Stimulated activated naive CD4-positive, alpha-beta T cell (primary cell): ENCODE measurements around the gene KLF14.
"Not testable (repeated sequence)": the region's sequence is repeated elsewhere in the genome, so short reads cannot be mapped to it uniquely, and the experiment has no call there.

Experiments
- DNase-seq, 6 experiments: peaks; one replicate each; lab custom pipeline; 2025; lab: John Stamatoyannopoulos, UW

KLF14 gene

DNA sequence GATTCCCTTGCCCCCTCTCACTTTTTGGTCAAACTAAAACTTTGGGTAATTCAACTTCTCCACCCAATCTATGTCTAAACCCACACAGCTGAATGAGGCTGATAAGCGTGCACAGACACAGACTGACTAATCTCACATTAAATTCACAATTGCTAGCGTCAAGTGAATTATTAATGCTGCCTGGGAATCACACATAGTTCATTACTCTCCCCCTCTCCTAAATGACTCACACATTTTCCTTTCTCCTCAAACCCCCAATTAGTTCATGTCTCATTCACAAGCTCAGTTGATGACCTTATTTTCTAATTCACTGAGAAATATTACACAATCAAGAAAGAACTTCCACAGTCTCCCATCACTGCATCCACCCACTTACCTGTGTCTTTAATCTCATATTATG lies 14.5 kb downstream of the KLF14 start:
- DNase-seq, result no peak

GRCh38 chr7:130712416-130712815 lies 21.6 kb downstream of the KLF14 start:
- DNase-seq, result no peak

DNA sequence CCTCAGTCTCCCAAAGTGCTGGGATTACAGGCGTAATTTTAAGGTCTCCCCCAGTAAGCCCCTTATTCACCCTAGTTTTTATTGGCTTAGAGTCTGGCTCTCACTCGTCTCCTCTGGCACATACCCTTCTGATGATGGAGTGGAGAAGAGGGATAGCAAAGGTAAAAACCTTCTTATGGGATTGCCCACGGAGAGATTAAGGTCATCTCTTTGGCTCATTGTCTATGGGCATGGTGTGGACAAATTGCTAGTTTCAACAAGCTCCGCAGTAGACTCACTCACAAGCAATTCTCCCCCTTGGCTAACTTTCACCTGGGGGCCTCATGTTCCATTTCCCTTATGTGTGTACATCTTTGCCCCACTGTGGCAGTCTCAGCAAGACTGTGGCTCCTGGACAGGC lies 25.2 kb downstream of the KLF14 start:
- no peak for DNase-seq

DNA sequence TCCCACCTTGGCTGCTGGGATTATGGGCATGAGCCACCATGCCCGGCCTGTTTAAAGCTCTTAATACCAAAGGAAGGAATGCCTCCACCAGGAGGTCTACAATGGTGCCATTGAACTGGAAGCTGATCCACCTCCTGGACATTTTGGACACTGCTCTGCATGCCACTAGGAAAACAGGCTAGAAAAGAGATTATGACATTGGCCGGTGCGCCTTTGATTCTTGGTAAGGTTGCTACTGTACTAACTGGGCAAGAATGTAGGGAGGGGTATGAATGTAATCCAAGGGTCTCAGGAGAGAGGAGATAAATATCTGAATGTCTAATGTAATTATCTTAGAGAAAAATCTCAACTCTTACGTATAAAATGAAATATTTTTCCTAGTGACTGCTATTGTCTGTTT lies 26.0 kb downstream of the KLF14 start:
- no peak for DNase-seq

DNA sequence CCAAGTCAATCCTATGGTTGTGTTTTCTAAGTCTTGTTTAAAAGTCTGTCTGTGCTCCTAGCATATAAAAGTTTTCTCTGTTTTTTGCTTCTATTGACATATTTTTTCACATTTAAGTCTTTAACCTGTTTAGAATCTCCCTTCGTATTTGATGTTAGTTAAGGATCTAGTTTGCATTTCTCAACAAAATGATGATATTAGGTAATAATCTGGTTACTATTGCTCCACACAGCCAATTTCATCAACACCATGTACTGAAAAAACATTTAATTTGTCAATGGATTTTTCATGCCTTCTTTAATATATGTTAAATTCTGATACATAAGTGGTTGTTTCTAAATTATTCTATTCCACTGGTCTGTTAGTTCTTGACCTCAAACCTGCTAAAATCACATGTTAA lies 30.2 kb downstream of the KLF14 start:
- DNase-seq, result no peak

GRCh38 chr7:130701650-130702049 lies 32.4 kb downstream of the KLF14 start:
- no peak for DNase-seq

DNA sequence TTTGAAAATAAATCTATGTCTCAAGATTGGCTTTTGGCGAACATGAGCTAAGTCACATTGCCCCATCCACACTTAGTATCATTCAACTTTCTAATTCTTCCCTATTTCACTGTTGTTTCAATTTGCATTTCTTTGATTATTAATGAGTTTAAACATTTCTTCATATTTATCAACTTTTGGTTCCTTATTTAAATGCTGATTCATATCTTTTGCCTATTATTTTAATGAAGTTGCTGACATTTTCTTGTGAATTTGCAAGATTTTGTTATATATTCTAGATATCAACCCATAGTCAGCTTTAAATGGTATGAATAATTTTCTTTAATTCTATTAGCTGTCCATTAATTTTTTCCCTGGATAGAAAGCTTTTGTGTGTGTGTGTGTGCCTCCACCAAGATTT lies 33.2 kb downstream of the KLF14 start:
- DNase-seq, result no peak

DNA sequence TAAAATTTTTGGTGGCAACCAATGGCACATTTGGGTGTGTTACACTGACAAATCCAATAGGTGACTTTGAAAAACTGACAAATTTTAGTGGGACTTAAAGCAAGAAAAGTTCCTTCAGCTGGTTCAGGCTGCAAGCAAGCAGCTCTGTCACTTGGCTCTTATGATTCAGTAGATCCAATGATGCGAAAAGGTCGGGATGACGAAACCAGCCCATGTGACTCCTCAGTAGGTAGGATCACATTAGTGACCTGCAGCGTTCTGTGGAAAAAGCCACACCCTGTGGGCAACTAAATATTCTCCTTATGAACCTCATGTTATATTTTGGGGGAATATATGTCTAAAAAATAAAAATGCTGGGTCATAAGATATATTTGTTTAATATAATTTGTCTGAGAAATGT lies 34.3 kb downstream of the KLF14 start:
- no peak for DNase-seq

- no peak for DNase-seq
Observed at GRCh38 chr7:130697820-130698219, 36.2 kb downstream of the KLF14 start.

GRCh38 chr7:130695840-130696239 lies 38.2 kb downstream of the KLF14 start:
- no peak for DNase-seq

DNA sequence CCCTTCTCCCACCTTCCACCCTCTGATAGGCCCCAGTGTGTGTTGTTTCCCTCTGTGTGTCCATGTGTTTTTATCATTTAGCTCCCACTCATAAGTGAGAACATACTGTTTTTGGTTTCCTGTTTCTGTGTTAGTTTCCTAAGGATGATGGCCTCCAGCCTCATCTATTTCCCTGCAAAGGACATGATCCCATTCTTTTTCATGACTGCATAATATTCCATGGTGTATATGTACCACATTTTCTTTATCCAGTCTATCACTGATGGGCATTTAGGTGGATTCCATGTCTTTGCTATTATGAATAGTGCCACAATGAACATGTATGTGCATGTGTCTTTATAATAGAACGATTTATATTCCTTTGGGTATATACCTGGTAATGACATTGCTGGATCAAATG lies 41.6 kb downstream of the KLF14 start:
- not testable (repeated sequence) for DNase-seq

DNA sequence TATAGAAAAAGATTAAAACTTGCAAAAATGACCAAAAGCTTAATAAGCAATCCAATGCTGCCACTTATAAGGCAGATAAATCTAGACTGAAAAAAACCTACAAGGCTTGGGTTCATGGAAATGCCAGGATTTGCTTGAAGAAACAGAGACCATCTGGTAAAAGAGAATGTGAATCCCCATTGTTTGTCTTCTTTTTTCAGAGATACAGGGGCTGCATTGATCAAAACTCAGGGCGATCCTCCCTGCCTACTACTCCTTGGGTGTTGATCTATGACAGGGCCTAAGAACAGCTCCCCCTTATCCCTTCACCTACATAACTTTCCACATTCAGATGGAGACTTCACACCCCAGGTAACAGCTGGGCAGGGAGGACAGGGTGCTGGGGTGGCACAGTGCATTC lies 44.3 kb downstream of the KLF14 start:
- DNase-seq, result no peak

DNA sequence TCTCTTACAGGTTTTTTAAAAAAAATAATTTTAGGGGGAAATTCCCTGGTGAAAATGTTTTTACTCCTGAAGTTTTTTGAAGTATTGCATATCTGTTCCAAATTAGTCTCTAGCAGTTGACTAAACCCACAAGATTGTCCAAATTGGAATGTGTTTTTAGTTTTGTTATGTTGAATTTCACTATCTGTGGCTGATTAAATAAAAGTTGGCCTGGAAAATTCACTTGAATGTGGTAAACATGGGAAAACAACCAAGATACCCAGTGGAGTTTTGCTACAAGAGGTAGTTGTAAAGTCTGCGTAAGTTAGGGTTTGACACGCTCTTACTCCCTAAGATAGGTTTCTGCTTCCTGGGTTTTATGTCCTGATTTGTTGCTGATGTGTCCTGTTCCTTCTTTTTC lies 51.0 kb downstream of the KLF14 start:
- no peak for DNase-seq
